ENCODE results near the gene HP1BP3. TPM values are rescaled to one million over a fixed set of nuclear protein-coding genes. Genes with fewer than 3 reads are reported as not detected.

HP1BP3 gene
- total RNA-seq, 6 experiments from 2014 or later = 171 to 207 (median 200) TPM

GRCh38 chr1:20702416-20702815 lies 84.7 kb downstream of the HP1BP3 start:
- Mint-ChIP-seq H3K27ac (no peak overlapping the region), H3K27me3 (ENCODE audit: insufficient read depth) (peaks cover 5% of the 10 kb centered on the region), H3K36me3 (ENCODE audit: low read depth) (peaks cover 16% of the 10 kb centered on the region; the same call in 1 of the 2 replicates), H3K9me3 (no peaks in the 10 kb centered on the region), H3K4me3 (no peak overlapping the region), H3K4me1 (ENCODE audit: low read depth) (peaks cover 32% of the 10 kb centered on the region)
- DNase-seq = peak; percentile 20
- peak; percentile 69 for TF ChIP-seq CTCF (IDR thresholded peaks at IDR 0.05)

DNA sequence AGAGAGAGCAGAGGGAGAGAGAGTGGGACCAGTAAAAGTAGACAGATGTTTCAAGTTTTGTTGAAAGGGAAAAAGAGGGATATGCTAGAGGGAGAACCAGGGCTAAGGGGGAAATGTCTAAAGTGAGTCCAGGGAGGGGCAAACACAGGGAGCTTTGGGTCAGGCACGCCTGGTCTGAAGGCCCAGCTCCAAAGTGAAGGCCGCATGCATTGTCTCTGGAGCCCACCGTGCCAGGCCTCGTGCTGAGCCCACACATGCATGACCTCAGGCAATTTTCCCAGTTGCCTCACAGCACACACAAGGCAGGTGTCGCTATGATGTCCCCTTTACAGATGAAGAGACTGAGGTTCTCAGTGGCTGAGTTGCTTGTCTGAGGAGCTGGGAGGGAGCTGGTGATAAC lies 85.3 kb downstream of the HP1BP3 start:
- Mint-ChIP-seq H3K27ac (no peak overlapping the region), H3K27me3 (ENCODE audit: insufficient read depth) (peaks cover 5% of the 10 kb centered on the region; the same call in 1 of the 2 replicates), H3K36me3 (ENCODE audit: low read depth) (peaks cover 11% of the 10 kb centered on the region; the same call in 1 of the 2 replicates), H3K9me3 (no peaks in the 10 kb centered on the region), H3K4me1 (ENCODE audit: low read depth) (peaks cover 33% of the 10 kb centered on the region), H3K4me3 (no peak overlapping the region)
- no peak for DNase-seq
- TF ChIP-seq CTCF (IDR thresholded peaks at IDR 0.05) = no peak

GRCh38 chr1:20701446-20701845 lies 85.7 kb downstream of the HP1BP3 start:
- peaks cover 35% of the 10 kb centered on the region for H3K4me1 Mint-ChIP-seq (ENCODE audit: low read depth)

DNA sequence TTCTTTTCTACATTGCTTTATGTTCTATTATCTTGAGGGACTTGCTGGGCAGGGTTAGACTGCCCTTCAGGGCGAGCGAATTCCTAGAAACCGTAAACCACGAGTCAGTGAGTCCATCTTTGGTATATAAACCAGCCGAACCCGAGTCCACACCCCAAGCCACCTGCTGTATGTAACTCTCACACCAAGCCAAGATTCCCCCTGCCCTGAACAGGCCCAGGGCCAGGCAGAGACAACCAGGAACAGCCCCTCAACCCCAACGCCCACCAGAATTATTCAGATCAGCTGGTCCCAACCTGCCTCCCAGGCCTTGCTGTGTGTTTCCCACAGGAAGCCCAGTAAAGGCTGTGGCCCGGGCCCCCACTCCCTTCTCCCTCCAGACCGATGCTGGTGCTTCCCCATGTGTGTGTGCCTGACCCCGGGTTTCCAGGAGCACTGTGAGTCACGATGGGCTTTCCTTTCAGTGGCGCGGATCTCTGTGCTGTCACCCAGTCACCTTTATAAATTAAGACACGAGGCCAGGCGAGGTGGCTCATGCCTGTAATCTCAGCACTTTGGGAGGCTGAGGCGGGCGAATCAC lies 86.4 kb downstream of the HP1BP3 start:
- no peak for DNase-seq
- Mint-ChIP-seq H3K27me3 (ENCODE audit: insufficient read depth) (peaks cover 5% of the 10 kb centered on the region), H3K36me3 (ENCODE audit: low read depth) (peaks cover 11% of the 10 kb centered on the region; the same call in 1 of the 2 replicates), H3K9me3 (no peaks in the 10 kb centered on the region), H3K4me1 (ENCODE audit: low read depth) (peaks cover 42% of the 10 kb centered on the region), H3K27ac (no peak overlapping the region), H3K4me3 (no peak overlapping the region)
- TF ChIP-seq CTCF (IDR thresholded peaks at IDR 0.05) = no peak

More at GRCh38 chr1:20701446-20701845, 85.7 kb downstream of the HP1BP3 start:
- no peak overlapping the region for H3K4me3 Mint-ChIP-seq
- H3K9me3 Mint-ChIP-seq = no peaks in the 10 kb centered on the region
- DNase-seq = no peak
- H3K27ac Mint-ChIP-seq = no peak overlapping the region
- peaks cover 11% of the 10 kb centered on the region; the same call in 1 of the 2 replicates for H3K36me3 Mint-ChIP-seq (ENCODE audit: low read depth)
- H3K27me3 Mint-ChIP-seq (ENCODE audit: insufficient read depth) = peaks cover 5% of the 10 kb centered on the region; the same call in 1 of the 2 replicates
- TF ChIP-seq CTCF (IDR thresholded peaks at IDR 0.05) = no peak

DNA sequence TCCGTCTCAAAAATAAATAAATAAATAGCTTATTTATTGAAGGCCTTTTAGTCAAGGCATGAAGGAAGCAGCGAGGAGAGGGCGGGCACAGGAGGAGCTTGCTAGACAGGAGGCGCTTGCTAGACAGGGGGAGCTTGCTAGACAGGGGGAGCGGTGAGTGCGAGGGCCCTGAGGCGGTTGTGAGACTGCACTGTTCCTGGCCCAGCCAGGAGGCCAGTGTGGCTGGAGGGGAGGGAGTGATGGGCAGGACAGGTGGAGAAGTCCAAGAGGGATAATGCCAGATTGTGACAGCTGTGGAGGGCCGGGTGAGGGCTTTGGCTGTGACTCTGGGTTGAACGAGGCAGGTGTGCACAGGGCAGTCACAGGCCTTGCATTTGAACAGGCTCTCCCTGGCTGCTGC lies 87.5 kb downstream of the HP1BP3 start:
- H3K27me3 Mint-ChIP-seq (ENCODE audit: insufficient read depth) = peaks cover 5% of the 10 kb centered on the region

More for the DNA sequence above, 87.5 kb downstream of the HP1BP3 start:
- Mint-ChIP-seq H3K4me3 (no peak overlapping the region), H3K4me1 (ENCODE audit: low read depth) (peaks cover 44% of the 10 kb centered on the region), H3K27ac (no peak overlapping the region), H3K9me3 (no peaks in the 10 kb centered on the region), H3K36me3 (ENCODE audit: low read depth) (peaks cover 11% of the 10 kb centered on the region; the same call in 1 of the 2 replicates)
- DNase-seq = no peak
- no peak for TF ChIP-seq CTCF (IDR thresholded peaks at IDR 0.05)
